ENCODE measurements around the gene ANO4. TPM values are rescaled to one million over a fixed set of nuclear protein-coding genes. Genes with fewer than 3 reads are reported as not detected.

ANO4 gene
- total RNA-seq, 4 donors from 2014 or later = 0.27 to 0.78 (median 0.48) TPM

DNA sequence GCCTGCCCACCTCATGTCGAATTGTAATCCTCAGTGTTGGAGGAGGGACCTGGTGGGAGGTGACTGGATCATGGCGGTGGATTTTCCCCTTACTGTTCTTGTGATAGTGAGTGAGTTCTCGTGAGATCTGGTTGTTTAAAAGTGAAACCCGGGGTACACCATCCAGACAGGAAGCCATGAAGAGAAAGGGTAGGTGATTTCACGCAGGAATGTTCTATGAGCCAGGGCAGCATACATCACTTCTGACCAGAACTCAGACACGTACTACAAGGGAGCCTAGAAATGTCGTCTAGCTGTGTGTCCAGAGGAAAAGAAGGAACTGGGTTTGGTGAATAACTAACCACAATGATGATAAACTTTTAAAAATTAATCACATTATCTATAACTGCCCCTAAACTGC, 80.6 kb downstream of the ANO4 start:
- no peak for TF ChIP-seq POLR2A (IDR thresholded peaks at IDR 0.05)
- TF ChIP-seq, protein P1, sequence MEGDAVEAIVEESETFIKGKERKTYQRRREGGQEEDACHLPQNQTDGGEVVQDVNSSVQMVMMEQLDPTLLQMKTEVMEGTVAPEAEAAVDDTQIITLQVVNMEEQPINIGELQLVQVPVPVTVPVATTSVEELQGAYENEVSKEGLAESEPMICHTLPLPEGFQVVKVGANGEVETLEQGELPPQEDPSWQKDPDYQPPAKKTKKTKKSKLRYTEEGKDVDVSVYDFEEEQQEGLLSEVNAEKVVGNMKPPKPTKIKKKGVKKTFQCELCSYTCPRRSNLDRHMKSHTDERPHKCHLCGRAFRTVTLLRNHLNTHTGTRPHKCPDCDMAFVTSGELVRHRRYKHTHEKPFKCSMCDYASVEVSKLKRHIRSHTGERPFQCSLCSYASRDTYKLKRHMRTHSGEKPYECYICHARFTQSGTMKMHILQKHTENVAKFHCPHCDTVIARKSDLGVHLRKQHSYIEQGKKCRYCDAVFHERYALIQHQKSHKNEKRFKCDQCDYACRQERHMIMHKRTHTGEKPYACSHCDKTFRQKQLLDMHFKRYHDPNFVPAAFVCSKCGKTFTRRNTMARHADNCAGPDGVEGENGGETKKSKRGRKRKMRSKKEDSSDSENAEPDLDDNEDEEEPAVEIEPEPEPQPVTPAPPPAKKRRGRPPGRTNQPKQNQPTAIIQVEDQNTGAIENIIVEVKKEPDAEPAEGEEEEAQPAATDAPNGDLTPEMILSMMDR (IDR thresholded peaks at IDR 0.05) = no peak
- intact Hi-C loops (cut with DNase I) = no loop called here
- no peaks in the 10 kb centered on the region for H3K36me3 ChIP-seq
- H3K4me3 ChIP-seq (replicated peaks in 1 of 3) = no peak overlapping the region
- 76 to 82% methylated on average over 7 of the region's 7 CpGs for WGBS, 2 donors
- no peaks in the 10 kb centered on the region for H3K27me3 ChIP-seq
- DNase-seq = no peak
- no peaks in the 10 kb centered on the region for H3K4me1 ChIP-seq
- no peak overlapping the region for H3K27ac ChIP-seq
- no peaks in the 10 kb centered on the region for H3K9me3 ChIP-seq

DNA sequence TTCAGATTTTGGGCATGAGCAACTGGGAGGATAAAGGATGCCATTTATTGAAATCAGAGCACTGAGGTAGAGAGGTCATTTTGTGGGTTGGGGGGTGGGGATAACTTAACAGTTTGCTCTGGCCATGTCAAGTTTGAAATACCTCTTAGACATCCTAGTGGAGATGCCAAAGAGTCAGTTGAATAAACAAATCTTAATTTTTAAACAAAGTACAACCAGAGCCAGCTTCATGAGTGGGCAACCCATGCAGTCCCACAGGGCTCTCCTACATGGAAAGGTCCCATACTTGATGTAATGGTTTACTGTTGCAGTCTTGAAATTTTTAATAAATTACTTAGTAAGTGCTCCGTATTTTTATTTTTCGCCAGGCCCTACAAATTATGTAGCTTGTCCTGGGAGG, 81.2 kb downstream of the ANO4 start:
- TF ChIP-seq POLR2A (IDR thresholded peaks at IDR 0.05) = no peak
- TF ChIP-seq, protein P1 (IDR thresholded peaks at IDR 0.05) = no peak
- intact Hi-C loops (cut with DNase I) = no loop called here
- Histone ChIP-seq H3K9me3 (no peaks in the 10 kb centered on the region), H3K27ac (no peak overlapping the region), H3K4me3 (replicated peaks in 1 of 3) (no peak overlapping the region), H3K4me1 (no peaks in the 10 kb centered on the region), H3K27me3 (no peaks in the 10 kb centered on the region), H3K36me3 (no peaks in the 10 kb centered on the region)
- 82 to 86% methylated on average over 2 of the region's 2 CpGs for WGBS, 2 donors
- DNase-seq = no peak

DNA sequence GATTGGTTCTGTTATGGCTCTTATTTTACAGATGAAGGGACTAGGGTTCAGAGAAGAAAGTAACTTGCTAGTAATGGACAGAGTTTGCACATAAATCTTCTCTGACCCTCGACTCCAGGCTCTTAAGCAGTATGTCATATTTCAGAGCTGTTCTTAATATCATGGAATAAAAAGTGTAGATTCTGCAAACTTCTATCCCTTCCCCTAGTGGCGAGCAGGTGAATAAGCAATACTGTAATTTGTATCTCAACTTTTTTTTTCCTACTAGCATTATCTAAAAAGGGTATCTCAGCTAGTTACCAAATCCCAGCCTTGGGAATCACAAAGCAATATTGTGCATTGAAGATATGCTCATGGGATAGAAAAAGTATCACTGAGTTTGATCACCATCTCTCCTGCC, 83.2 kb downstream of the ANO4 start:
- TF ChIP-seq, protein P1 (IDR thresholded peaks at IDR 0.05) = no peak
- TF ChIP-seq POLR2A (IDR thresholded peaks at IDR 0.05) = no peak
- no peak for DNase-seq
- Histone ChIP-seq H3K9me3 (no peaks in the 10 kb centered on the region), H3K4me3 (replicated peaks in 1 of 3) (no peak overlapping the region), H3K36me3 (no peaks in the 10 kb centered on the region), H3K4me1 (no peaks in the 10 kb centered on the region), H3K27ac (no peak overlapping the region), H3K27me3 (no peaks in the 10 kb centered on the region)
- 46 to 50% methylated on average over 2 of the region's 2 CpGs for WGBS, 2 donors
- intact Hi-C loops (cut with DNase I) = no loop called here

DNA sequence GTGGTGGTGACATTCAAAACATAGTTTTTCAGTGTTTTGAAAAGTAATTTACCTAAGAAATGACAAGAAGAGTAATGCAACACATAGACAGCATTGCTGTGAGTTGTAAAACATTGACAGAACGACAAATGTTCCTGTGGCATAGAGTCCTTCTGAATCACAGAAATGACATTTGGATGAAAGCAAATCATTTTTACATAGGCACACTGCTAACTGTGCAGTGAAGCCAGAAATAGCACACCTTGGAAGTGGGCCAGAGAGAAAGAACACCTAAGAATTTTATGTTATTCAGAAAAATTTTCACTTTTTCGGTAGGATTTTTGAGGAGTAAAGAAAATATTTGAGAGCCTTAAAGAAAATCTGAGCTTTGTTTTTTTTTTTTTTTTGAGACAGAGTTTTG, 100.6 kb downstream of the ANO4 start:
- TF ChIP-seq POLR2A (IDR thresholded peaks at IDR 0.05) = no peak
- TF ChIP-seq, protein P1 (IDR thresholded peaks at IDR 0.05) = no peak
- Histone ChIP-seq H3K4me3 (replicated peaks in 1 of 3) (no peak overlapping the region), H3K4me1 (no peaks in the 10 kb centered on the region), H3K27ac (no peak overlapping the region), H3K36me3 (no peaks in the 10 kb centered on the region), H3K27me3 (no peaks in the 10 kb centered on the region), H3K9me3 (no peaks in the 10 kb centered on the region)
- DNase-seq = no peak
- intact Hi-C loops (cut with DNase I) = no loop called here
- WGBS, 2 donors = 73 to 87% methylated on average over 2 of the region's 2 CpGs

DNA sequence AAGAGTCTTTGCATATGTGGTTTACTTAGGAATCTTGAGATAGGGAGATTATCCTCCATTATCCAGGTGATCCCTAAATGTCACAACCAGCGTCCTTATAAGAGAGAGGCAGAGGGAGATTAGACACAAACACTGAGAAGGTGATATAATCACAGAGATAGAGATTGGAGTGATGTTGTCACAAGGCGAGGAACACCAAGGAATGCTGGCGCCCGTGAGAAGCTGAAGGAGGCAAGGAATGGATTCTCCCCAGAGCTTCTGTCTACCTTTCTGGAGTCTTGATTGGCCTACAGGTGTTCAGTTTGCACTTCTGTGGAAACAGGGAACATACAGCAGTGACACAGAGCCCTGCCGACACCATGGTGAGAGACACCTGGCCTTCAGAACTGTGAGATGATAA, 101.6 kb downstream of the ANO4 start:
- intact Hi-C loops (cut with DNase I) = no loop called here
- Histone ChIP-seq H3K4me1 (no peaks in the 10 kb centered on the region), H3K4me3 (replicated peaks in 1 of 3) (no peak overlapping the region), H3K27me3 (no peaks in the 10 kb centered on the region), H3K27ac (no peak overlapping the region), H3K36me3 (no peaks in the 10 kb centered on the region), H3K9me3 (no peaks in the 10 kb centered on the region)
- no peak for TF ChIP-seq POLR2A (IDR thresholded peaks at IDR 0.05)
- TF ChIP-seq, protein P1 (IDR thresholded peaks at IDR 0.05) = no peak
- 41 to 56% methylated on average over 5 of the region's 5 CpGs for WGBS, 2 donors
- no peak for DNase-seq
